Choroid plexus epithelial cell (primary cell): Measurements from ENCODE around the gene TMEM132D.

Experiments
- DNase-seq: peaks from one replicate; pipeline ENCODE4 v3.0.0-alpha.2; 2010; ENCODE audit warnings: low read depth
- H3K4me3 ChIP-seq: 2 replicates; pipeline ENCODE4 v1.5.1; 2011; ENCODE audit warnings: low read depth, mild to moderate bottlenecking, control low read depth, low read length, moderate library complexity
- CTCF ChIP-seq: conservative IDR thresholded peaks from 2 replicates; pipeline ENCODE4 v1.5.1; 2011; ENCODE audit warnings: low read depth, mild to moderate bottlenecking, control low read depth, inconsistent platforms, low read length, moderate library complexity

TMEM132D gene

DNA sequence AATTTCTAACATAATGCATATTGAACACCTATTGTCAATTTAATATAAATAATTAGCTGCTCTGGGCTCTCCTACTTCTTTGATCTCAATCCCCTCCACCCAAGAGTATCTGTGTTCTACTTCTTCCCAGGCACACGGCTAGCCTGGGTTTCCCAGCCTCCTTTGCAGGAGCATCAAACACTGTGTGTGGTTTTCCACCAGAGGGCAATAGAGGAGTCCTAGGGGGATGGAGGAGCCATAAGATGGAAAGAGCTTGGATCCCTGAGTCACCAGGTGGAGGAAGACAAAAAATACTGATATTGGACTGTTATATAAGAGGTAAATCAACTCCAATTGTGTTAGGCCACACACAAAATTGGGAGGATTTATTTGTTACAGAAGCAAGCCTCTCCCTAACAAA, 716.9 kb downstream of the TMEM132D start:
- TF ChIP-seq CTCF: peak; percentile 20
- H3K4me3 ChIP-seq: no peak overlapping the region
- DNase-seq: peak; percentile 5

DNA sequence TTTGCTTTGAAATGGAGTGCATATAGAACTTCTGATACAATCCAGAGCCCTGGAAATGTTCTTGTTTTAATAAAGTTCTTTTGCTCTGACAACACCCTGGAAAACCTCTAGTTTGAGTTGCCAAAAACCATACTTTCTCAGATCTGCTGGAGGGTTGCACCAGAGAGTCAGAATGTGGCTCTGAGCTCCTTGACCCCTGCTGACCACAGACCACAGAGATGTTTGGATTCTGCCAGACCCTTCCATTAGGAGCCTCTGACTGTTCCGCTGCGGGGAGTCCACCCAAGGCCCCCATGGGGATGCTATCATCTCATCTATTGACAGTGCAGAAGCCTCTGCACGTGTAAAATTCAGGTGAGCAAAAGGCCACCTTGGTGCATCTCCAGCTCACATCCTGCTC, 718.0 kb downstream of the TMEM132D start:
- peak; percentile 60 for DNase-seq
- TF ChIP-seq CTCF: no peak

DNA sequence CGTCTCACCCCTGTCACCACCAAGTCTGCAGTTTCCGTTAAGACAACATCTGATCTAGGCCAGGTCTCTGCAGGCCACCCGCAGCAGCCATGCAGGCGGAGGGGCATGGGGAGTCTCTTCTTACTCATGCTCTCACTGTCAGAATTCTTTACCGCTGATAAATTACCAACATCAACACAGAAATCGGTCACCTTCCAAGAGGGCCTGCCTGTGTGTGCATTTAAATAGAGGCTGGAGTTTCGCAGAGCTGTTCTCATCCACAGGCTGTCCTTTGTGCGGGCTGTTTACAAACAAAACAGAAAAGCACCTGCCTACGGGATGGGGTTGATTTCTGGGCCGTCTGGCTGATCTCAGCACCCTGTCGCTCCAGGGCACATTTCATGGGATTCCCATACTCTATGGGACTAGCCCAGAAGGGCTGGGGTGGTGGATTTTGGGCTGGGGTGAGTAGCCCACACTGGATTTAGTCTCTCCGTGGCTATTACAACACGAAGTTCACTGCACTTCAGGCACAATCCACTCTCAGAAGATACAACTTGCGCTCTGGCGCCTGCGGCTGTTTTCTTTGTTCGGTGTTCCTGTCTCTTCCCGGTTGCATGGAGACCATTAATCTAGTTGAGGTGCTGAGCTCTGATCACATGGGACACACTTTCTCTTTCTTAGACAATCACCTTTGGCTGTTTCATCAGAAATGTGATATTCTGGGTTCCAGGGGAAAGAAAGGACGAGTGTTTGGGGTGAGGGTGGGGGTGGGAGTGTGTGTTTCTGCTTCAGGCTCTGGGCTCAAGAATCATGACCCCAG, 719.5 kb downstream of the TMEM132D start:
- TF ChIP-seq CTCF: no peak
- no peak overlapping the region for H3K4me3 ChIP-seq
- DNase-seq: peak; percentile 18

More for the DNA sequence above, 718.0 kb downstream of the TMEM132D start:
- no peak overlapping the region for H3K4me3 ChIP-seq

DNA sequence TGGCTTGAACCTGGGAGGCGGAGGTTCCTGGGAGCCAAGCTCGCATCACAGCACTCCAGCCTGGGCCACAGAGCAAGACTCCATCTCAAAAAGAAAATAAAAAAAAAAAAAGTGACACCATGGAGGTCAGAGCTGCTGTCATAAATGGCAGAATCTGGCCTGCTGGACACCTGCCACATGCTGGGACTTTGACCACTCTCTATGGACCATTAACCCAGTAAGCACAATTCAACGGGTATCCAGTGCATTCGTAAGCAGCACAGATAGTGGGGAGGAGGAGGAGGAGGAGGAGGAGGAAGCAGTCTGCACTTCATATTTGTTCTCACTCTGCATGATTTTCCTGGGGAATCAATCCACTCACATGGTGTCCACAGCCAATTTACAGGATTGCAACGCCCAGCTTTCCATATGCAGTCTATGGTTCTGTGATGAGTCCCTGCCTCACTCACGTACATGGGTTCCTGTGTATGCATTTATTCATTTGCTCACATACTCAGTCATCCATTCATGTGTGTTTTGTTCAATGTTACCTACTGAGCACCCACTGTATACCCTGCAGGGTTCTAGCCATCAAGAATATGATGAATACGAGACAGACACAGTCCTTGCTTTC, 723.8 kb downstream of the TMEM132D start:
- TF ChIP-seq CTCF: no peak
- no peak for DNase-seq
- H3K4me3 ChIP-seq: no peak overlapping the region

DNA sequence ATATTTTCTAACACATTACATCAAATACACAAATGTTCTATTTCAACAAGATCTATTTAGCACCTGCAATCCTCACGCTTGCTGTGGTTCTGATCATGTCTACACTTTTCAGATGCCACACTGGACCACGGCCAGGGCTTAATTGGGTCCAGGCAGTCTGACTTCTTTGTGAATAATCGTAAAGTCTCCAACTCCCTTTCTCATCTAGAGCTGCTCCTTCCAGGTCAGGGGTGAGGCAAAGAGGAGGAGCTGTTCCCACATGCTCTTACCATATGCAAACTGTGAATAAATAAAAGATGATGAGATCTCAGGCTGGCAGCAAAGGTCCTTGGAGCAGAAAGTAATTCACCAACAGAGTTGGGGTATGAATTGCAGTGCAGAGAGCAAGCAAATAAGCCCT, 733.9 kb downstream of the TMEM132D start:
- TF ChIP-seq CTCF: no peak
- DNase-seq: no peak
- H3K4me3 ChIP-seq: no peak overlapping the region

- no peak for DNase-seq
- H3K4me3 ChIP-seq: no peak overlapping the region
Observed at GRCh38 chr12:129163861-129164260, 740.0 kb downstream of the TMEM132D start.

More at GRCh38 chr12:129163861-129164260, 740.0 kb downstream of the TMEM132D start:
- no peak for TF ChIP-seq CTCF
